ENCODE measurements around the gene ARHGAP10.

ARHGAP10 gene

GRCh38 chr4:147837435-147837834, 105.5 kb downstream of the ARHGAP10 start:
- TF ChIP-seq MYC (IDR thresholded peaks at IDR 0.05; ENCODE audit: low read depth, low read length) (no peak), MAX (IDR thresholded peaks at IDR 0.05; ENCODE audit: low read depth, low read length) (no peak), POLR2A (IDR thresholded peaks at IDR 0.05; ENCODE audit: extremely low read depth, insufficient read length) (no peak), CTCF (IDR thresholded peaks at IDR 0.05; ENCODE audit: low read depth, low read length) (no peak)
- H3K4me3 ChIP-seq (ENCODE audit: low read depth, low read length), result no peak overlapping the region
- DNase-seq (ENCODE audit: low read depth), result no peak

GRCh38 chr4:147837854-147838253, 106.0 kb downstream of the ARHGAP10 start:
- TF ChIP-seq MYC (IDR thresholded peaks at IDR 0.05; ENCODE audit: low read depth, low read length) (no peak), CTCF (IDR thresholded peaks at IDR 0.05; ENCODE audit: low read depth, low read length) (no peak), POLR2A (IDR thresholded peaks at IDR 0.05; ENCODE audit: extremely low read depth, insufficient read length) (no peak)
- no peak overlapping the region for H3K4me3 ChIP-seq (ENCODE audit: low read depth, low read length)
- DNase-seq (ENCODE audit: low read depth), result no peak

GRCh38 chr4:147839200-147839599, 107.3 kb downstream of the ARHGAP10 start:
- TF ChIP-seq MAX (IDR thresholded peaks at IDR 0.05; ENCODE audit: low read depth, low read length) (no peak), MYC (IDR thresholded peaks at IDR 0.05; ENCODE audit: low read depth, low read length) (no peak), POLR2A (IDR thresholded peaks at IDR 0.05; ENCODE audit: extremely low read depth, insufficient read length) (no peak), CTCF (IDR thresholded peaks at IDR 0.05; ENCODE audit: low read depth, low read length) (no peak)
- H3K4me3 ChIP-seq (ENCODE audit: low read depth, low read length), result no peak overlapping the region
- no peak for DNase-seq (ENCODE audit: low read depth)

GRCh38 chr4:147839663-147840062, 107.8 kb downstream of the ARHGAP10 start:
- no peak for DNase-seq (ENCODE audit: low read depth)
- H3K4me3 ChIP-seq (ENCODE audit: low read depth, low read length), result no peak overlapping the region
- TF ChIP-seq CTCF (IDR thresholded peaks at IDR 0.05; ENCODE audit: low read depth, low read length), result no peak
- no peak for TF ChIP-seq MYC (IDR thresholded peaks at IDR 0.05; ENCODE audit: low read depth, low read length)
- TF ChIP-seq MAX (IDR thresholded peaks at IDR 0.05; ENCODE audit: low read depth, low read length), result no peak
- no peak for TF ChIP-seq POLR2A (IDR thresholded peaks at IDR 0.05; ENCODE audit: extremely low read depth, insufficient read length)

GRCh38 chr4:147840838-147841738, 109.2 kb downstream of the ARHGAP10 start:
- no peak overlapping the region for H3K4me3 ChIP-seq (ENCODE audit: low read depth, low read length)
- no peak for DNase-seq (ENCODE audit: low read depth)
- no peak for TF ChIP-seq MAX (IDR thresholded peaks at IDR 0.05; ENCODE audit: low read depth, low read length)
- TF ChIP-seq POLR2A (IDR thresholded peaks at IDR 0.05; ENCODE audit: extremely low read depth, insufficient read length), result no peak
- no peak for TF ChIP-seq MYC (IDR thresholded peaks at IDR 0.05; ENCODE audit: low read depth, low read length)
- TF ChIP-seq CTCF (IDR thresholded peaks at IDR 0.05; ENCODE audit: low read depth, low read length), result no peak

Data from NB4 (cell line).